RWPE2 (cell line): ENCODE data around the gene YAP1.

ENCODE experiments used
- ATAC-seq: fragments of 200-7000 bp; cut with Tn5 transposase; 3 replicates; pipeline ENCODE4 v1.9.1; 2021; ENCODE audit warnings: low read depth
- DNase-seq: peaks from one replicate; pipeline ENCODE4 v3.0.0-alpha.2; 2020; ENCODE audit warnings: low spot score
- H3K27ac ChIP-seq: fragments of 450-650 bp; 2 replicates; pipeline ENCODE4 v1.5.1; 2017; ENCODE audit warnings: mild to moderate bottlenecking; ENCODE audit not compliant: poor library complexity, severe bottlenecking
- H3K27me3 ChIP-seq: fragments of 250-450 bp; sonication (Bioruptor Pico); 2 replicates; pipeline ENCODE4 v1.5.1; 2021; ENCODE audit warnings: mild to moderate bottlenecking, moderate library complexity; ENCODE audit not compliant: insufficient read depth, poor library complexity, severe bottlenecking
- H3K36me3 ChIP-seq: fragments of 250-450 bp; sonication (Bioruptor Pico); 2 replicates; pipeline ENCODE4 v1.5.1; 2020; ENCODE audit warnings: low read depth, mild to moderate bottlenecking, moderate library complexity
- H3K4me1 ChIP-seq: fragments of 250-450 bp; sonication (Bioruptor Pico); 2 replicates; pipeline ENCODE4 v1.5.1; 2021; ENCODE audit warnings: mild to moderate bottlenecking, moderate library complexity; ENCODE audit not compliant: insufficient read depth, poor library complexity, severe bottlenecking
- H3K4me3 ChIP-seq: fragments of 250-450 bp; sonication (Bioruptor Pico); 2 replicates; pipeline ENCODE4 v1.5.1; 2021; ENCODE audit warnings: mild to moderate bottlenecking, moderate library complexity; ENCODE audit not compliant: severe bottlenecking
- H3K9me3 ChIP-seq: fragments of 250-450 bp; sonication (Bioruptor Pico); 2 replicates; pipeline ENCODE4 v1.5.1; 2021; ENCODE audit warnings: mild to moderate bottlenecking, moderate library complexity; ENCODE audit not compliant: severe bottlenecking
- CTCF ChIP-seq: fragments of 450-650 bp; IDR thresholded peaks from one replicate; pipeline ENCODE4 v1.5.1; 2017; ENCODE audit warnings: mild to moderate bottlenecking, moderate library complexity; ENCODE audit not compliant: poor library complexity, severe bottlenecking

YAP1 gene

GRCh38 chr11:102274628-102275027, 164.4 kb downstream of the YAP1 start:
- DNase-seq (no peak), ATAC-seq (no peak)
- Histone ChIP-seq H3K27ac (no peak overlapping the region), H3K27me3 (no peaks in the 10 kb centered on the region), H3K36me3 (no peaks in the 10 kb centered on the region), H3K9me3 (no peaks in the 10 kb centered on the region), H3K4me1 (peaks cover 20% of the 10 kb centered on the region), H3K4me3 (no peak overlapping the region)
- no peak for TF ChIP-seq CTCF

- no peak for TF ChIP-seq CTCF
- ATAC-seq = no peak
- no peaks in the 10 kb centered on the region for H3K27me3 ChIP-seq
- H3K4me1 ChIP-seq = peaks cover 20% of the 10 kb centered on the region
- no peak overlapping the region for H3K27ac ChIP-seq
- H3K9me3 ChIP-seq = no peaks in the 10 kb centered on the region
- no peak overlapping the region for H3K4me3 ChIP-seq
- no peak for DNase-seq
- H3K36me3 ChIP-seq = no peaks in the 10 kb centered on the region
Observed at GRCh38 chr11:102276362-102276761, 166.1 kb downstream of the YAP1 start.

GRCh38 chr11:102276783-102277182, 166.5 kb downstream of the YAP1 start:
- Histone ChIP-seq H3K27me3 (no peaks in the 10 kb centered on the region), H3K4me3 (no peak overlapping the region), H3K9me3 (no peaks in the 10 kb centered on the region), H3K27ac (no peak overlapping the region), H3K36me3 (no peaks in the 10 kb centered on the region), H3K4me1 (peaks cover 20% of the 10 kb centered on the region)
- DNase-seq (no peak), ATAC-seq (no peak)
- TF ChIP-seq CTCF = no peak

GRCh38 chr11:102279641-102280170, 169.5 kb downstream of the YAP1 start:
- Histone ChIP-seq H3K36me3 (no peaks in the 10 kb centered on the region), H3K4me1 (peaks cover 20% of the 10 kb centered on the region), H3K27ac (peak overlapping the region; percentile 38), H3K4me3 (peak overlapping the region; percentile 5), H3K27me3 (no peaks in the 10 kb centered on the region), H3K9me3 (no peaks in the 10 kb centered on the region)
- TF ChIP-seq CTCF = peak; percentile 54
- peak; percentile 70 for ATAC-seq
- no peak for DNase-seq

GRCh38 chr11:102280245-102280833, 170.1 kb downstream of the YAP1 start:
- DNase-seq = no peak
- Histone ChIP-seq H3K36me3 (no peaks in the 10 kb centered on the region), H3K27ac (peak overlapping the region; percentile 38), H3K27me3 (no peaks in the 10 kb centered on the region), H3K9me3 (no peaks in the 10 kb centered on the region), H3K4me1 (peaks cover 20% of the 10 kb centered on the region), H3K4me3 (no peak overlapping the region)
- ATAC-seq = no peak; the same call in 2 of the 3 replicates
- TF ChIP-seq CTCF = no peak
